ENCODE data around the gene CDK5RAP1. TPM values are rescaled to one million over a fixed set of nuclear protein-coding genes. Genes with fewer than 3 reads are reported as not detected.
A peak's percentile ranks its signal among the peaks of the same experiment; 100 is the strongest.

CDK5RAP1 gene
- total RNA-seq, 4 donors from 2014 or later = 26.6 to 41.8 (median 37.8) TPM

- H3K4me3 ChIP-seq (replicated peaks in 1 of 3) = peak within 1 kb of the TSS; percentile 49 to 86 (median 64)
- H3K36me3 ChIP-seq = no peaks in the 10 kb centered on the region
- WGBS, 2 donors = 0 to 1% methylated on average over 3 to 16 of the region's 75 CpGs
- peak; percentile 98 to 99 for DNase-seq
- no peaks in the 10 kb centered on the region for H3K27me3 ChIP-seq
- H3K27ac ChIP-seq = peak within 1 kb of the TSS; percentile 89 to 96 (median 95)
- TF ChIP-seq POLR2A (IDR thresholded peaks at IDR 0.05) = peak; percentile 82 to 93
- TF ChIP-seq CTCF (IDR thresholded peaks at IDR 0.05) = no peak
- intact Hi-C loops (cut with DNase I) = no loop called here
- H3K4me1 ChIP-seq = peaks cover 43 to 49% of the 10 kb centered on the region in 2 donors
- no peaks in the 10 kb centered on the region for H3K9me3 ChIP-seq
Measured at GRCh38 chr20:33443512-33444239, 42.4 kb upstream of the CDK5RAP1 start, which contains the start of gene SNTA1. SNTA1 (minus strand) TSS chr20:33443763; CDS start chr20:33443620, 143 bp downstream.

GRCh38 chr20:33443006-33443511, 41.7 kb upstream of the CDK5RAP1 start:
- 2 to 5% methylated on average over 13 to 14 of the region's 45 CpGs for WGBS, 2 donors

GRCh38 chr20:33442136-33443005, 41.1 kb upstream of the CDK5RAP1 start:
- peak in 1 of 2 donors; percentile 48 for DNase-seq
- intact Hi-C loops (cut with DNase I) = no loop called here
- WGBS, 2 donors = 63 to 65% methylated on average over 8 to 9 of the region's 9 CpGs
- Histone ChIP-seq H3K9me3 (no peaks in the 10 kb centered on the region), H3K4me3 (replicated peaks in 1 of 3) (peak overlapping the region; percentile 49 to 86 (median 64)), H3K36me3 (no peaks in the 10 kb centered on the region), H3K27ac (peak overlapping the region; percentile 89 to 96 (median 95)), H3K27me3 (no peaks in the 10 kb centered on the region), H3K4me1 (peaks cover 55 to 62% of the 10 kb centered on the region in 2 donors)
- no peak for TF ChIP-seq CTCF (IDR thresholded peaks at IDR 0.05)
- TF ChIP-seq POLR2A (IDR thresholded peaks at IDR 0.05) = no peak

More at GRCh38 chr20:33443006-33443511, 41.7 kb upstream of the CDK5RAP1 start:
- H3K27me3 ChIP-seq = no peaks in the 10 kb centered on the region
- peak overlapping the region; percentile 49 to 86 (median 64) for H3K4me3 ChIP-seq (replicated peaks in 1 of 3)
- H3K9me3 ChIP-seq = no peaks in the 10 kb centered on the region
- peaks cover 50 to 55% of the 10 kb centered on the region in 2 donors for H3K4me1 ChIP-seq
- DNase-seq = peak; percentile 40 to 46
- H3K36me3 ChIP-seq = no peaks in the 10 kb centered on the region
- TF ChIP-seq CTCF (IDR thresholded peaks at IDR 0.05) = no peak
- TF ChIP-seq POLR2A (IDR thresholded peaks at IDR 0.05) = no peak
- peak overlapping the region; percentile 89 to 96 (median 95) for H3K27ac ChIP-seq
- intact Hi-C loops (cut with DNase I) = no loop called here

GRCh38 chr20:33441142-33441955, 40.0 kb upstream of the CDK5RAP1 start:
- DNase-seq = peak; percentile 55 to 57
- H3K27me3 ChIP-seq = no peaks in the 10 kb centered on the region
- no peaks in the 10 kb centered on the region for H3K36me3 ChIP-seq
- TF ChIP-seq POLR2A (IDR thresholded peaks at IDR 0.05) (no peak), CTCF (IDR thresholded peaks at IDR 0.05) (no peak)
- WGBS, 2 donors = 63 to 81% methylated on average over 6 to 7 of the region's 7 CpGs
- no peak overlapping the region for H3K4me3 ChIP-seq (replicated peaks in 1 of 3)
- peak overlapping the region; percentile 89 to 96 (median 95) for H3K27ac ChIP-seq
- intact Hi-C loops (cut with DNase I) = no loop called here
- H3K9me3 ChIP-seq = no peaks in the 10 kb centered on the region
- peaks cover 60 to 67% of the 10 kb centered on the region in 2 donors for H3K4me1 ChIP-seq

Measured in thyroid gland (tissue), 4 donors.